ENCODE measurements around the gene PLXND1.

- no peak for TF ChIP-seq POLR2A (IDR thresholded peaks at IDR 0.05)
- TF ChIP-seq CTCF (IDR thresholded peaks at IDR 0.05) = no peak
Measured at GRCh38 chr3:129554356-129555152, 51.9 kb downstream of the PLXND1 start.
